Measurements from ENCODE around the gene CEP131. TPM values are rescaled to one million over a fixed set of nuclear protein-coding genes. Genes with fewer than 3 reads are reported as not detected.

Gene CEP131
- total RNA-seq, 1 donor from 2014 or later, result 28.7 TPM

- H3K4me3 ChIP-seq (ENCODE audit: low read depth, low read length), result no peak overlapping the region
- peak; percentile 18 for TF ChIP-seq CTCF (conservative IDR thresholded peaks at IDR 0.05; ENCODE audit: low read depth, low read length)
- no peak for DNase-seq (ENCODE audit: low read depth)
These were observed 46.1 kb downstream of the CEP131 start for GRCh38 chr17:81176666-81177065.

- no peak for DNase-seq (ENCODE audit: low read depth)
- no peak for TF ChIP-seq CTCF (conservative IDR thresholded peaks at IDR 0.05; ENCODE audit: low read depth, low read length)
- no peak overlapping the region for H3K4me3 ChIP-seq (ENCODE audit: low read depth, low read length)
These were observed 49.0 kb downstream of the CEP131 start for GRCh38 chr17:81173762-81174155.

- H3K4me3 ChIP-seq (ENCODE audit: low read depth, low read length), result no peak overlapping the region
- DNase-seq (ENCODE audit: low read depth), result no peak
- no peak for TF ChIP-seq CTCF (conservative IDR thresholded peaks at IDR 0.05; ENCODE audit: low read depth, low read length)
These were observed 49.6 kb downstream of the CEP131 start for GRCh38 chr17:81173052-81173761.

- no peak overlapping the region for H3K4me3 ChIP-seq (ENCODE audit: low read depth, low read length)
- TF ChIP-seq CTCF (conservative IDR thresholded peaks at IDR 0.05; ENCODE audit: low read depth, low read length), result no peak
- no peak for DNase-seq (ENCODE audit: low read depth)
These were observed 50.8 kb downstream of the CEP131 start for GRCh38 chr17:81171941-81172340.

GRCh38 chr17:81170727-81171494 is 51.9 kb downstream of the CEP131 start:
- no peak for DNase-seq (ENCODE audit: low read depth)
- no peak for TF ChIP-seq CTCF (conservative IDR thresholded peaks at IDR 0.05; ENCODE audit: low read depth, low read length)
- no peak overlapping the region for H3K4me3 ChIP-seq (ENCODE audit: low read depth, low read length)

DNA sequence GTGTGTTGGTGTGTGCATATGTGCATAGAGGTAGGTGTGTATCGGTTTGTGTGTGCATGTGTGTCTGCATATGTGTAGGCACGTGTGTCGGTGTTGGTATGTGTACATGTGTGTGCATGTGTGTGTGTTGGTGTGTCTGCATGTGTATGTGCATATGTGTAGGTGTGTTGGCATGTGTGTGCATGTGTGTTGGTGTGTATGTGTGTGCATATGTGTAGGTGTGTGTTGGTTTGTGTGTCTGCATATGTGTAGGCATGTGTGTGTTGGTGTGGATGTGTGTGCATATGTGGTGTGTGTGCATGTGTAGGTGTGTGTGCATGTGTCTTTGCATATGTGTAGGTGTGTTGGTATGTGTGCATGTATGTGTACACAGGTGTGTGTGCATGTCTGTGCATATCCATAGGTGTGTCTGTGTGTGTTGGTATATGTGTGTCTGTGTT is 52.9 kb downstream of the CEP131 start:
- no peak overlapping the region for H3K4me3 ChIP-seq (ENCODE audit: low read depth, low read length)
- TF ChIP-seq CTCF (conservative IDR thresholded peaks at IDR 0.05; ENCODE audit: low read depth, low read length), result no peak
- no peak for DNase-seq (ENCODE audit: low read depth)

Measured in epithelial cell of proximal tubule (primary cell).